HepG2 (cell line): ENCODE measurements around the gene ZSWIM5. TPM values are rescaled to one million over a fixed set of nuclear protein-coding genes. Genes with fewer than 3 reads are reported as not detected.

Source experiments
- BCL3 ChIP-seq: sonication (generic); formaldehyde crosslinking; IDR thresholded peaks from 2 replicates; pipeline ENCODE4 v1.5.1; 2020; ENCODE audit warnings: mild to moderate bottlenecking, missing genetic modification reagents, moderate library complexity
- CEBPG ChIP-seq: IDR thresholded peaks from 2 replicates; pipeline ENCODE4 v1.6.1; 2016
- GABPA ChIP-seq, 2 experiments: IDR thresholded peaks; 2 replicates each; pipeline ENCODE4 v1.6.1; 2011 to 2016; ENCODE audit warnings: low read depth in 2 of 2, low read length in 1 of 2, missing biosample characterization in 1 of 2, missing genetic modification characterization in 1 of 2
- HCFC1 ChIP-seq: fragments of 150-350 bp; IDR thresholded peaks from 2 replicates; pipeline ENCODE4 v1.6.1; 2014; ENCODE audit warnings: low read depth, low read length
- HOXD1 ChIP-seq: sonication (generic); formaldehyde crosslinking; IDR thresholded peaks from 2 replicates; pipeline ENCODE4 v1.5.0; 2020; ENCODE audit warnings: missing genetic modification reagents
- KAT2B ChIP-seq: fragments of 150-350 bp; IDR thresholded peaks from 2 replicates; pipeline ENCODE4 v1.6.1; 2014; ENCODE audit warnings: low read depth, low read length, borderline replicate concordance
- KDM4B ChIP-seq: sonication (generic); formaldehyde crosslinking; IDR thresholded peaks from 2 replicates; pipeline ENCODE4 v1.4.0; 2020; ENCODE audit warnings: missing genetic modification reagents
- KLF13 ChIP-seq: sonication (generic); formaldehyde crosslinking; IDR thresholded peaks from 2 replicates; pipeline ENCODE4 v1.4.0; 2020; ENCODE audit warnings: mild to moderate bottlenecking, missing genetic modification reagents
- MYC ChIP-seq: sonication (generic); formaldehyde crosslinking; IDR thresholded peaks from 2 replicates; pipeline ENCODE4 v1.9.0; 2021; ENCODE audit warnings: missing genetic modification reagents, borderline replicate concordance
- NCOA2 ChIP-seq: sonication (generic); formaldehyde crosslinking; IDR thresholded peaks from 2 replicates; pipeline ENCODE4 v1.8.0; 2022; ENCODE audit warnings: inconsistent platforms
- RBAK ChIP-seq: sonication (generic); formaldehyde crosslinking; IDR thresholded peaks from 2 replicates; pipeline ENCODE4 v1.5.1; 2020; ENCODE audit warnings: mild to moderate bottlenecking, missing genetic modification reagents
- SMAD3 ChIP-seq: sonication (generic); formaldehyde crosslinking; IDR thresholded peaks from 2 replicates; pipeline ENCODE4 v1.4.0; 2020; ENCODE audit warnings: missing genetic modification reagents
- TCF7L2 ChIP-seq: IDR thresholded peaks from 2 replicates; pipeline ENCODE4 v1.6.1; 2011; ENCODE audit warnings: mild to moderate bottlenecking, low read depth, low read length, moderate library complexity
- ZBTB43 ChIP-seq: sonication (generic); formaldehyde crosslinking; conservative IDR thresholded peaks from 2 replicates; pipeline ENCODE4 v1.4.0; 2020; ENCODE audit warnings: missing genetic modification reagents
- ZKSCAN5 ChIP-seq: sonication (generic); formaldehyde crosslinking; IDR thresholded peaks from 2 replicates; pipeline ENCODE4 v1.5.1; 2020; ENCODE audit warnings: mild to moderate bottlenecking, missing genetic modification reagents
- ZNF263 ChIP-seq: sonication (generic); formaldehyde crosslinking; IDR thresholded peaks from 2 replicates; pipeline ENCODE4 v1.4.0; 2020; ENCODE audit warnings: missing genetic modification reagents
- ZNF557 ChIP-seq: sonication (generic); formaldehyde crosslinking; IDR thresholded peaks from 2 replicates; pipeline ENCODE4 v1.4.0; 2020; ENCODE audit warnings: missing genetic modification reagents
- ZNF615 ChIP-seq: sonication (generic); formaldehyde crosslinking; IDR thresholded peaks from 2 replicates; pipeline ENCODE4 v1.5.0; 2020; ENCODE audit warnings: mild to moderate bottlenecking, missing genetic modification reagents, borderline replicate concordance
- ZNF800 ChIP-seq: sonication (generic); formaldehyde crosslinking; IDR thresholded peaks from 2 replicates; pipeline ENCODE4 v1.4.0; 2020; ENCODE audit warnings: missing genetic modification reagents
- ZNF891 ChIP-seq: sonication (generic); formaldehyde crosslinking; IDR thresholded peaks from 2 replicates; pipeline ENCODE4 v1.5.0; 2020; ENCODE audit warnings: mild to moderate bottlenecking, missing genetic modification reagents
- polyA plus RNA-seq, 8 experiments: library from polyadenylated mRNA; depleted of rRNA in 3 of 8; stranded (reverse) in 7 of 8; unstranded in 1 of 8; fragments of >200 nt; fragmentation: Illumina TruSeq in 4 of 8; extraction: Trizol in 4 of 8; gene quantifications; 2 replicates each; pipeline versions ENCODE4 v1.2.1 to v1.2.3, GENCODE V29; 2011 to 2016; ENCODE audit warnings: low read depth in 4 of 8, missing spikeins in 1 of 8, mixed read lengths in 1 of 8; ENCODE audit not compliant: insufficient read depth in 1 of 8
- total RNA-seq, 5 experiments: library from RNA; depleted of rRNA; stranded (reverse); fragments of >200 nt; fragmentation: Illumina TruSeq; extraction: Trizol; gene quantifications; 2 replicates each; pipeline ENCODE4 v1.2.3, GENCODE V29; 2016; ENCODE audit warnings: low read depth in 1 of 5
- TF ChIP-seq, protein P1 (sequence below): sonication (generic); formaldehyde crosslinking; IDR thresholded peaks from 2 replicates; pipeline ENCODE4 v1.8.0; 2022; ENCODE audit warnings: low read depth, missing genetic modification reagents
- TF ChIP-seq, protein P2 (sequence below): sonication (generic); formaldehyde crosslinking; IDR thresholded peaks from 2 replicates; pipeline ENCODE4 v1.8.0; 2022; ENCODE audit warnings: mild to moderate bottlenecking, missing genetic modification reagents; ENCODE audit not compliant: insufficient replicate concordance

The ZSWIM5 gene
- total and polyA plus RNA-seq, 2 of the 13 experiments (the other 11 are each of a cell fraction or from before 2014, with no cell fraction given), result 11.0 to 20.6 TPM

DNA sequence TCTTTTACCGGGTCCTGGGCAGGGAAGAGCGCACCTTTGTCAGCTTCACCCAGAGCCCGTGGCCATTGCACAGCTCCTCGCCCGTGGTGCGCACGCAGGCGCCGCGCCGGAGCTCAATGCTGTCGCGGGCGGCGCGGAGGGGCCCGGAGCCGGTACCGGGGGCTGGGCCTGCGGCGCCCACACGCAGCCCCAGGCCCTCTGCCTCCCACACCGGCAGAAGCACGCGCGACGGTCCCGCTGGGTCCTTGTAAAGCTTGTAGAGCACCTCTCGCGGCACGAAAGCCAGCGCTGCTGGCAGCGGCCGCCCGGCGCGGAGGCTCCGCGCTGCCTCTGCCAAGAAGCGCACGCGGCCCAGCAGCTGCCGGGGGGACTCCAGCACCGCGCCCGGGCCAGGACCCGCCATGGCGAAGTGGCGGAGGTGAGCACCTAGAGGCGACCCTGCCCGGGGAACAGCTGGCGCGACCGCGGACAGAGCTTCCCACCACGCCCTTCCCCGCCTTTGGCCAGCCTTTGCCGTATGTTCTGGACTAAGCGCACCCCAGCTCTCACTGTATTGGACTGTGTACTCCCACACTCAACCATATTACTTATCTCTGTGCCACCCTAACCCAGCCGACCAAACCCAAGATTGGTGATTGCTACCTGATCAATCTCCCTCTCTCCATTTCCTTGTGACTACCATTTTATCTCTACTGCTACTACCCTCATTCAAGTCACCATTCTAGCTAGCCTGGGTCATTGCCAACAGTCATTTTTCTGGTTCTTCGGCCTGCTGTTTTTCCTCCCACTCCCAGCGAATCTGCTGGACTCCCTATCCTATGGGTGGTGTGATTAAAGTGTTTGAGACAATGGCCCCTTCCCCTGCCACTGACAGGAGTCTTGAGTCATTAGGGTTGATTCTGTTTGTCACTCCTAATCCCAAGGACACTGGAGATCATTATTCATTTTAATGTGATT lies 195.3 kb downstream of the ZSWIM5 start, which contains the start of gene HECTD3 (continued):
- TF ChIP-seq BCL3 (CRISPR knock-in tag) (peak; percentile 33; the same call in 1 of the 2 replicates), NCOA2 (no peak), SMAD3 (CRISPR knock-in tag) (no peak), HCFC1 (no peak), ZNF800 (CRISPR knock-in tag) (no peak), HOXD1 (0 out of 2 replicates have a peak, but pooled peaks have one; percentile 40), TCF7L2 (no peak), ZNF263 (no peak), RBAK (CRISPR knock-in tag) (no peak), KLF13 (CRISPR knock-in tag) (no peak), KDM4B (CRISPR knock-in tag) (no peak), ZNF615 (CRISPR knock-in tag) (no peak), GABPA (IDR thresholded peaks at IDR 0.05; ENCODE audit: low read depth, low read length) (no peak), GABPA (CRISPR knock-in tag; IDR thresholded peaks at IDR 0.05; ENCODE audit: low read depth) (no peak), ZKSCAN5 (CRISPR knock-in tag) (no peak), KAT2B (no peak), MYC (CRISPR knock-in tag) (peak; percentile 75; the same call in 1 of the 2 replicates), ZNF891 (CRISPR knock-in tag) (0 out of 2 replicates have a peak, but pooled peaks have one; percentile 42), ZBTB43 (CRISPR knock-in tag) (0 out of 2 replicates have a peak, but pooled peaks have one; percentile 13), CEBPG (no peak), ZNF557 (no peak)
- TF ChIP-seq, protein P1, sequence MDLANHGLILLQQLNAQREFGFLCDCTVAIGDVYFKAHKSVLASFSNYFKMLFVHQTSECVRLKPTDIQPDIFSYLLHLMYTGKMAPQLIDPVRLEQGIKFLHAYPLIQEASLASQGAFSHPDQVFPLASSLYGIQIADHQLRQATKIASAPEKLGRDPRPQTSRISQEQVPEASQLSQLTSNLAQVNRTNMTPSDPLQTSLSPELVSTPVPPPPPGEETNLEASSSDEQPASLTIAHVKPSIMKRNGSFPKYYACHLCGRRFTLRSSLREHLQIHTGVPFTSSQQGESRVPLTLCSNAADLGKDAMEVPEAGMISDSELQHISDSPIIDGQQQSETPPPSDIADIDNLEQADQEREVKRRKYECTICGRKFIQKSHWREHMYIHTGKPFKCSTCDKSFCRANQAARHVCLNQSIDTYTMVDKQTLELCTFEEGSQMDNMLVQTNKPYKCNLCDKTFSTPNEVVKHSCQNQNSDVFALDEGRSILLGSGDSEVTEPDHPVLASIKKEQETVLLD, result no peak
- TF ChIP-seq, protein P2, sequence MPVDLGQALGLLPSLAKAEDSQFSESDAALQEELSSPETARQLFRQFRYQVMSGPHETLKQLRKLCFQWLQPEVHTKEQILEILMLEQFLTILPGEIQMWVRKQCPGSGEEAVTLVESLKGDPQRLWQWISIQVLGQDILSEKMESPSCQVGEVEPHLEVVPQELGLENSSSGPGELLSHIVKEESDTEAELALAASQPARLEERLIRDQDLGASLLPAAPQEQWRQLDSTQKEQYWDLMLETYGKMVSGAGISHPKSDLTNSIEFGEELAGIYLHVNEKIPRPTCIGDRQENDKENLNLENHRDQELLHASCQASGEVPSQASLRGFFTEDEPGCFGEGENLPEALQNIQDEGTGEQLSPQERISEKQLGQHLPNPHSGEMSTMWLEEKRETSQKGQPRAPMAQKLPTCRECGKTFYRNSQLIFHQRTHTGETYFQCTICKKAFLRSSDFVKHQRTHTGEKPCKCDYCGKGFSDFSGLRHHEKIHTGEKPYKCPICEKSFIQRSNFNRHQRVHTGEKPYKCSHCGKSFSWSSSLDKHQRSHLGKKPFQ (CRISPR knock-in tag), result no peak
